IMR-90 (cell line): Measurements from ENCODE around the gene NEK6. TPM values are rescaled to one million over a fixed set of nuclear protein-coding genes. Genes with fewer than 3 reads are reported as not detected.

ENCODE experiments used
- ATAC-seq: fragments of 200-7000 bp; cut with Tn5 transposase; 2 replicates; pipeline ENCODE4 v1.9.1; 2020; ENCODE audit warnings: low read depth, mild to moderate bottlenecking, moderate library complexity
- BruUV-seq: library from RNA; stranded (reverse); fragments of 400-500 nt; replicated peaks from 2 replicates; lab custom pipeline; 2021; lab: Mats Ljungman, UMichigan
- CTCF ChIA-PET: fragments of 300-600 bp; formaldehyde crosslinking; extraction: SDS; loops from one replicate; lab custom pipeline; 2021; ENCODE audit warnings: antibody characterized with exemption; lab: Yijun Ruan, JAX
- POLR2A ChIA-PET: fragments of 300-600 bp; sonication (Branson Sonifier 250); formaldehyde crosslinking; loops from one replicate; lab custom pipeline; 2022; ENCODE audit warnings: antibody characterized with exemption; ENCODE audit not compliant: unreplicated experiment; lab: Charles Lee
- DNase-seq: peaks from one replicate; pipeline ENCODE4 v3.0.0; 2013
- H2AFZ ChIP-seq: replicated peaks from 2 replicates; pipeline ENCODE3; 2013; ENCODE audit warnings: low read length, mild to moderate bottlenecking; ENCODE audit not compliant: poor library complexity
- H2AK5ac ChIP-seq: 2 replicates; pipeline ENCODE4 v1.6.1; 2013; ENCODE audit warnings: low read depth, low read length, inconsistent platforms
- H2AK9ac ChIP-seq: replicated peaks from 2 replicates; pipeline ENCODE3; 2013; ENCODE audit warnings: mild to moderate bottlenecking, low read depth, low read length, moderate library complexity; ENCODE audit not compliant: poor library complexity
- H2BK120ac ChIP-seq: 2 replicates; pipeline ENCODE4 v1.6.1; 2013; ENCODE audit warnings: low read depth, low read length, inconsistent platforms
- H2BK15ac ChIP-seq: 3 replicates; pipeline ENCODE4 v1.6.1; 2013; ENCODE audit warnings: low read depth, low read length, inconsistent platforms
- H2BK20ac ChIP-seq: 2 replicates; pipeline ENCODE4 v1.6.1; 2013; ENCODE audit warnings: low read depth, mild to moderate bottlenecking, inconsistent platforms, low read length, moderate library complexity
- H2BK5ac ChIP-seq: 2 replicates; pipeline ENCODE4 v1.6.1; 2013; ENCODE audit warnings: mild to moderate bottlenecking, low read depth, low read length, inconsistent platforms; ENCODE audit not compliant: poor library complexity, severe bottlenecking
- H3K14ac ChIP-seq: replicated peaks from 2 replicates; pipeline ENCODE4 v1.6.1; 2013; ENCODE audit warnings: low read depth, low read length, inconsistent platforms
- H3K18ac ChIP-seq: 2 replicates; pipeline ENCODE4 v1.6.1; 2013; ENCODE audit warnings: low read depth, low read length, control low read depth
- H3K23ac ChIP-seq: 2 replicates; pipeline ENCODE4 v1.6.1; 2013; ENCODE audit warnings: low read depth, low read length, inconsistent platforms
- H3K27ac ChIP-seq: 2 replicates; pipeline ENCODE4 v1.5.1; 2013; ENCODE audit warnings: mild to moderate bottlenecking, control low read depth, low read length; ENCODE audit not compliant: insufficient read depth
- H3K27me3 ChIP-seq: 2 replicates; pipeline ENCODE4 v1.6.1; 2013; ENCODE audit warnings: low read length; ENCODE audit not compliant: control insufficient read depth, insufficient read depth
- H3K36me3 ChIP-seq: 2 replicates; pipeline ENCODE4 v1.6.1; 2013; ENCODE audit warnings: low read length, mixed read lengths; ENCODE audit not compliant: control insufficient read depth, insufficient read depth
- H3K4ac ChIP-seq: 2 replicates; pipeline ENCODE4 v1.6.1; 2013; ENCODE audit warnings: low read depth, low read length, inconsistent platforms
- H3K4me1 ChIP-seq: 2 replicates; pipeline ENCODE4 v1.6.1; 2013; ENCODE audit warnings: low read length, mixed read lengths; ENCODE audit not compliant: control insufficient read depth, insufficient read depth
- H3K4me2 ChIP-seq: 2 replicates; pipeline ENCODE4 v1.6.1; 2013; ENCODE audit warnings: low read depth, mild to moderate bottlenecking, control low read depth, low read length, moderate library complexity
- H3K4me3 ChIP-seq: 2 replicates; pipeline ENCODE4 v1.5.1; 2013; ENCODE audit warnings: low read depth, mild to moderate bottlenecking, control low read depth, low read length, moderate library complexity; ENCODE audit not compliant: insufficient read depth
- H3K56ac ChIP-seq: 2 replicates; pipeline ENCODE4 v1.6.1; 2013; ENCODE audit warnings: low read length, inconsistent platforms; ENCODE audit not compliant: insufficient read depth; ENCODE audit errors: extremely low read depth
- H3K79me1 ChIP-seq, 2 experiments: 2 replicates each; pipeline ENCODE4 v1.6.1; 2013; ENCODE audit warnings: low read length in 2 of 2, inconsistent platforms in 1 of 2, low read depth in 1 of 2
- H3K9ac ChIP-seq: 2 replicates; pipeline ENCODE4 v1.6.1; 2013; ENCODE audit warnings: low read depth, low read length, control low read depth
- H3K9me1 ChIP-seq: 2 replicates; pipeline ENCODE4 v1.6.1; 2013; ENCODE audit warnings: low read length, inconsistent platforms; ENCODE audit not compliant: insufficient read depth
- H3K9me3 ChIP-seq: 2 replicates; pipeline ENCODE4 v1.6.1; 2013; ENCODE audit warnings: low read length; ENCODE audit not compliant: control insufficient read depth, insufficient read depth
- H4K20me1 ChIP-seq: 2 replicates; pipeline ENCODE4 v1.6.1; 2013; ENCODE audit warnings: low read length, inconsistent platforms; ENCODE audit not compliant: insufficient read depth
- H4K5ac ChIP-seq: 2 replicates; pipeline ENCODE4 v1.6.1; 2013; ENCODE audit warnings: mild to moderate bottlenecking, low read depth, low read length, control low read depth
- H4K8ac ChIP-seq, 2 experiments: 2 replicates each; pipeline ENCODE4 v1.6.1; 2013; ENCODE audit warnings: low read depth in 2 of 2, low read length in 2 of 2, control low read depth in 1 of 2, inconsistent platforms in 1 of 2
- H4K91ac ChIP-seq: 2 replicates; pipeline ENCODE4 v1.6.1; 2013; ENCODE audit warnings: low read depth, low read length, inconsistent platforms; ENCODE audit not compliant: insufficient read depth
- MAZ ChIP-seq: IDR thresholded peaks from 2 replicates; pipeline ENCODE4 v1.6.1; 2012; ENCODE audit warnings: low read depth, mild to moderate bottlenecking, low read length, improper control_type of control experiment, moderate library complexity, borderline replicate concordance
- RFX5 ChIP-seq: IDR thresholded peaks from 2 replicates; pipeline ENCODE4 v1.8.0; 2012; ENCODE audit warnings: low read depth, mild to moderate bottlenecking, low read length, moderate library complexity
- WGBS, 2 experiments: methylation state at CpG; one replicate each; pipeline versions ENCODE4 v1.1.5 to v1.1.7; 2013; ENCODE audit warnings: missing lambda C conversion rate in 2 of 2; ENCODE audit not compliant: insufficient read length in 1 of 2; ENCODE audit errors: extremely low coverage in 2 of 2; 5-methylcytosine and 5-hydroxymethylcytosine counted together
- dilution Hi-C: fragments of 300-500 bp; cut with HindIII; formaldehyde crosslinking; loops from one replicate; pipeline ENCODE4 v1.14.3; 2018; ENCODE audit warnings: low sequenced_read_pairs; ENCODE audit not compliant: unreplicated experiment
- in situ Hi-C: fragments of 300-500 bp; cut with MboI; formaldehyde crosslinking; loops from 3 replicates; pipeline ENCODE4 v1.14.3; 2019; ENCODE audit warnings: low sequenced_read_pairs, inconsistent platforms, mixed read lengths
- intact Hi-C: fragments of 100-400 bp; cut with micrococcal nuclease; formaldehyde crosslinking; loops from 2 replicates; pipeline ENCODE4 v1.10.0; 2022
- polyA plus RNA-seq, 3 experiments: library from polyadenylated mRNA; depleted of rRNA; stranded (reverse); fragments of >200 nt; gene quantifications; 2 replicates each; pipeline ENCODE4 v1.2.3, GENCODE V29; 2012; ENCODE audit warnings: low replicate concordance in 1 of 3
- total RNA-seq: library from RNA; depleted of rRNA; stranded (reverse); fragments of >200 nt; gene quantifications from 2 replicates; pipeline ENCODE4 v1.2.3, GENCODE V29; 2012

The NEK6 gene
- total and polyA plus RNA-seq, 2 of the 4 experiments (the other 2 are of a cell fraction): 79.9 to 112 TPM

GRCh38 chr9:124296796-124297550 is 39.2 kb downstream of the NEK6 start:
- Histone ChIP-seq H2AK9ac (peak overlapping the region; percentile 98), H3K4me3 (no peak overlapping the region), H2BK5ac (peak overlapping the region; percentile 88), H3K9me3 (no peaks in the 10 kb centered on the region), H3K56ac (peak overlapping the region; percentile 83), H4K5ac (peak overlapping the region; percentile 55), H3K79me1 (peaks cover 50 to 98% of the 10 kb centered on the region in 2 experiments), H3K18ac (peak overlapping the region; percentile 40), H2BK15ac (peak overlapping the region; percentile 72), H3K23ac (peak overlapping the region; percentile 88), H3K14ac (peak overlapping the region; percentile 97), H3K27ac (peak overlapping the region; percentile 85), H3K27me3 (no peaks in the 10 kb centered on the region), H4K20me1 (peaks cover 36% of the 10 kb centered on the region), H4K8ac (peak overlapping the region; percentile 81 to 92), H3K4me1 (peaks cover 80% of the 10 kb centered on the region), H3K9ac (peak overlapping the region; percentile 54), H2AK5ac (peak overlapping the region; percentile 98), H3K4me2 (peak overlapping the region; percentile 7), H3K36me3 (peaks cover 40% of the 10 kb centered on the region), H3K9me1 (peaks cover 64% of the 10 kb centered on the region), H3K4ac (peak overlapping the region; percentile 98), H2BK20ac (peak overlapping the region; percentile 96), H2AFZ (peak overlapping the region; percentile 73), H2BK120ac (peak overlapping the region; percentile 89), H4K91ac (peak overlapping the region; percentile 96)
- ATAC-seq: no peak
- POLR2A ChIA-PET: interaction anchor here (0.6 kb wide), 1 partner anchor 30 kb away, joined by 3 read pairs; no protein-coding TSS in a partner anchor
- CTCF ChIA-PET: interaction anchor here (2.6 kb wide), 1 partner anchor 170 kb away, joined by 7 read pairs; no protein-coding TSS in a partner anchor
- DNase-seq: no peak
- in situ Hi-C loops: no loop called here
- BruUV-seq: no TSS peak
- intact Hi-C loops: loop anchor here (1.0 kb wide), 1 partner anchor 11 kb away; no protein-coding TSS in a partner anchor
- WGBS, 2 experiments: 91% methylated on average over 7 of the region's 14 CpGs; no CpG with 5 or more reads in 1 of the 2 experiments
- TF ChIP-seq RFX5 (no peak), MAZ (no peak)
- dilution Hi-C loops: no loop called here
